GM20000 (cell line): ENCODE measurements around the gene LARGE1.

Experiments
- DNase-seq: peaks from one replicate; pipeline ENCODE4 v3.0.0; 2012; ENCODE audit warnings: low spot score
- TF ChIP-seq, protein P1 (sequence below): IDR thresholded peaks from 2 replicates; pipeline ENCODE4 v1.5.1; 2012; ENCODE audit warnings: mild to moderate bottlenecking, control low read depth; ENCODE audit errors: extremely low read depth, missing control alignments

LARGE1 gene

DNA sequence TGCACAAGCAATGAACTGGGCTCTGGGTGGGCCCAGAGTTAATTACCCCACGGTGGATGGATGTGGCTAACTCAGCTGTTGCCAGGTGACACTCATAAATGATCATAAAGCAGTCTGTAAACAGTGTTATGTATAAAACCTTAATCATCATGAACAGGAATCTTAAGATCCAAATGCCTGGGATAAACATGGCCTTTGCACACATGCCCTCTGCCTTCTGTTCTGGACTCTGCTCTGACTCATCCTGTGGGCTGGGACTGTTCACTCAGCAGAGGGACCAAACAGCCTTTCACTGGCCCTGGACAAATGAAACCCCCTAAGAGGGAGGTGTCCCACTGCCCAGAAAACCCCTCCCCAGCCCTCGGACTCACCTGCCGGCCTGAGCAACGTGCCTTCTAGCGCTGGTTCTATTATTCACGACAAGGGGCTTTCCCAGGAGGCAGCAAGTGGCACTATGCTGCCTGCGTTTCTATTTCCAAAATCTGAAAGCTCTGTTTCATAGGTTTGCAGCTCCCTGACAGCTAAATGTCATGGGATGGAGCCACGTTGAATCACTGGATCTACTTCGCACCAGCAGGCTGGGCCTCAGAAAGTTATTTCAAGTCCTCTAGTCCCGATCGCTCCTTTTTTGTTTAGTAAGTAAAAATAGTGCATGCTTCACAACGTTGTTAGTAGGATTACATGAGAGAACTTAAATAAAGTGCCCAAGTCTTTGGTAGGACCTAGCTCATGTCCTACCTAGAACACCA lies 53.0 kb downstream of the LARGE1 start:
- DNase-seq: no peak
- TF ChIP-seq, protein P1, sequence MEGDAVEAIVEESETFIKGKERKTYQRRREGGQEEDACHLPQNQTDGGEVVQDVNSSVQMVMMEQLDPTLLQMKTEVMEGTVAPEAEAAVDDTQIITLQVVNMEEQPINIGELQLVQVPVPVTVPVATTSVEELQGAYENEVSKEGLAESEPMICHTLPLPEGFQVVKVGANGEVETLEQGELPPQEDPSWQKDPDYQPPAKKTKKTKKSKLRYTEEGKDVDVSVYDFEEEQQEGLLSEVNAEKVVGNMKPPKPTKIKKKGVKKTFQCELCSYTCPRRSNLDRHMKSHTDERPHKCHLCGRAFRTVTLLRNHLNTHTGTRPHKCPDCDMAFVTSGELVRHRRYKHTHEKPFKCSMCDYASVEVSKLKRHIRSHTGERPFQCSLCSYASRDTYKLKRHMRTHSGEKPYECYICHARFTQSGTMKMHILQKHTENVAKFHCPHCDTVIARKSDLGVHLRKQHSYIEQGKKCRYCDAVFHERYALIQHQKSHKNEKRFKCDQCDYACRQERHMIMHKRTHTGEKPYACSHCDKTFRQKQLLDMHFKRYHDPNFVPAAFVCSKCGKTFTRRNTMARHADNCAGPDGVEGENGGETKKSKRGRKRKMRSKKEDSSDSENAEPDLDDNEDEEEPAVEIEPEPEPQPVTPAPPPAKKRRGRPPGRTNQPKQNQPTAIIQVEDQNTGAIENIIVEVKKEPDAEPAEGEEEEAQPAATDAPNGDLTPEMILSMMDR: no peak

DNA sequence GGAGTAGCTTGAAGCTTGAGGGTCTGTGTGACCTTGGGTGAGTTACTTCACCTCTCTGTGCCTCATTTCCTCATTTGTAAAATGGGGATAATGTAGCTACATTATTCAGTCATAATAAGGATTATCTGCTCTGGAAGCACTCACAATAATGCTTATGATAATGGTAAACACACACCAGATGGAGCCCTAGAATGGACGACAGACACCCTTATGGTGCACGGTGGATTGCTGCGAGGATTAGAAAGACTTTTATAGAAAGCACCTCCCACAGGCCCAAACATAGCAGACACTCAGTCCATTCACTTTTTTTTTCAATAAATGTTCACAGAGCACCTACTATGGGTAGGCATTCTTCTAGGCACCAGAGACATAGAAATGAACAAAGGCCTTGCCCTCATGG lies 53.8 kb downstream of the LARGE1 start:
- TF ChIP-seq, protein P1: no peak
- no peak for DNase-seq

DNA sequence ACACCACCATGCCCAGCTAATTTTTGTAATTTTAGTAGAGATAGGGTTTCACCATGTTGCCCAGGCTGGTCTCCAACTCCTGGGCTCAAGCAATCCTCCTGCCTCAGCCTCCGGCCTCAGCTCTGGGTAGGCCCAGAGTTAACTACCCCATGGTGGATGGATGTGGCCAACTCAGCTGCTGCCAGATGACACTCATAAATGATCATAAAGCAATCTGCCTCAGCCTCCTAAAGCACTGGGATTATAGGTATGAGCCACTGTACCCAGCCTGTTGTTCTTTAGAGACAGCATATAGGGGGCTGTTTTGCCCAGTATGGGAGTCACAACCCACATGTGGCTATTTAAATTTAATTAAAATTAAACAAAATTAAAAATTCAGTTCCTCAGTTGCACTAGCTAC lies 54.3 kb downstream of the LARGE1 start:
- TF ChIP-seq, protein P1: no peak
- DNase-seq: no peak

DNA sequence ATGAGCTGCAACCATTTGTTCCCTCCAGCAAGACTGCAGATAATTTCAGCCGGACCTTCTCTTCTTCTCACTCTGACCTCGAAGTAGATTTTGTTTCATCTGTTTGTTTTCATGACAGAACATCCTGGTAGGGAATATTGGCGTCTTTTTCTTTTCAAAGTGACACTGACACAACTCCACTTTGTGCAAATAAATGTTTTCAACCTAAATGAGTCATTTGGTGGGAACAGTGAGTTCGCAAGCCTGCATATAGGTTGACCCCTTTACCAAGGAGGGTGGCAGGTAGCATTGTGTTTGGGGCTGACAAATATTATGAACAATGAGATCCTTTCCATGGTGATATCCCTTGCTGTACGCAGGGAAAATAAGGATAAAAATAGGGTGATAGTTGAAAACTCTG lies 55.0 kb downstream of the LARGE1 start:
- DNase-seq: no peak
- TF ChIP-seq, protein P1: no peak

DNA sequence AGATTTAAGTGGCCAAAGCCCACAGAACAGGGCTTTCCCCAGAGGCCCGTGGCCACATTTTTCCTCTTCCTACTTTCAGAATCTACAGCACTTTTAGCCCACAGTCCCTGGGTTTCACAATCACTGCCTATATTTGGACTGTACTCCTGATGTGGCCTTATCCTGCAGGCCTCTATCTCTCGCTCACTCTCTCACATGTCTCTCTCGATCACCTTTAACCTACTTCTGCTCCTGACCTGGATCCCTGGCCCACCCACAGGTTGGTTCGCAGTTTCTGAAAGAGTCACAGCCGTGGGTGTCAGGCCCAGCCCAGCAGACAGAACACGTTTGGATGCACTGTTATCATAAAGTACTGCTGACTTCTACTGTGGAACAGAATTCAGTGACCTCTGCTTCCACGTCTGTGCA lies 55.5 kb downstream of the LARGE1 start:
- DNase-seq: peak; percentile 33
- TF ChIP-seq, protein P1: no peak

DNA sequence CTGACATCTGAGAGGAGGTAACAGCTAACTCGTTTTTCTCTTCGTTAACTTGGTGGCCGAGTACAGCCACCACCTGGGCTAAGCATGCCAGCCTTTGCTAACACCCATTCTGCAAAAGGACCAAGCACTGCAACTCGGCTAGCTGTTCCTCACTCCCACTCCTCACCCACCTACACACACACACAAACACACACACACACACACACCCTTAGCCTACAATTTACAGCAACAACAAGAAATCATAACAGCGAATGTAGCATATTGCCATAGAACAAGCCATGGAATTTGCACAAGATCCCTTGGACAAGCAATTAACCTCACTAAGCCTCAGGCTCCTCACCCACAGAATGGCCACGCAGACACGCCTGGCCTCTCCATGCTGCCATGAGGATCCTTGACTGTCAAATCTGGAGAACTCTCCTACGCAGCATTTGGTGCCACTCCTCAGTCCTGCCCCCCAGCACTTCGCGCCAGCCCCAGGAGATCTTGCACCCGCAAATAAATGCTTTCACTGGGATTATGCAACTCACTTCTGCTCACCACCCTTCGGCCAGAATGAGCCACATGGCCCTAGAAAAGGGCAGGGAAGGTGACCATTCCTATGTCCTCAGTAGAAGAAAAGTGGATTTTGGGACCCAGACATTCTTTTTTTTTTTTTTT lies 58.9 kb downstream of the LARGE1 start:
- TF ChIP-seq, protein P1: no peak
- DNase-seq: no peak

DNA sequence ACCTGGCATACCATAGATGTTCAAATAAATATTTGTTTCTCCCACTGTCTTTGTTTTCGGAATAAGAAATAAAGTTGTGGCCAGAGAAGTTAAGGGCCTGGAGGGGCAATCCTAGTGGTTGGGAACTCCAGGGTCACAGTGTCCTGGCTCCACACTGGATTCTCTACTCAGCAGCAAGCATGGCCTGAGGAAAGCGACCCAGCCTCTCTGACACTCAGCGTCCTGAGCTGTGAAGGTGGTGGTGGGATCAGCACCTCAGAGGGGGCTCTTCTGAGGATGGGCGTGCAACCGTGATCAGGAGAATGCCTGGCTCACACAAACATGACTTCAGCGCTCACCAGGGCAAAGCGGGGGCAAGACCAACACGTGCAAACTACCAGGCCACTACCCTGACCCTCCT lies 59.9 kb downstream of the LARGE1 start:
- TF ChIP-seq, protein P1: no peak
- no peak for DNase-seq
